ENCODE results near the gene HACD3. TPM values are rescaled to one million over a fixed set of nuclear protein-coding genes. Genes with fewer than 3 reads are reported as not detected.

HACD3 gene
- total and polyA plus RNA-seq, 2 donors (not counting 1 experiment from before 2014, with no cell fraction given) = 80.7 to 95.6 TPM

- Histone ChIP-seq H3K9me3 (ENCODE audit: control insufficient read depth, insufficient read depth, low read depth, low read length) (no peaks in the 10 kb centered on the region), H3K9ac (ENCODE audit: insufficient read depth, low read length) (peak within 1 kb of the TSS; percentile 95), H3K4me1 (ENCODE audit: control insufficient read depth, extremely low read depth, insufficient read depth, low read length) (peaks cover 6% of the 10 kb centered on the region), H3K36me3 (ENCODE audit: control insufficient read depth, insufficient read depth, low read length) (no peaks in the 10 kb centered on the region), H3K4me3 (replicated peaks in 1 of 4; ENCODE audit: control extremely low read depth in 1 of 4, insufficient read depth in 1 of 4, low read depth in 3 of 4, low read length in 4 of 4) (peak within 1 kb of the TSS; percentile 94 to 99 (median 98)), H2AFZ (ENCODE audit: low read length) (peak within 1 kb of the TSS; percentile 92), H3K27me3 (ENCODE audit: control insufficient read depth, insufficient read depth, low read length) (no peaks in the 10 kb centered on the region), H3K79me2 (ENCODE audit: control insufficient read depth, insufficient read depth, low read length) (peaks cover 35% of the 10 kb centered on the region), H3K27ac (ENCODE audit: insufficient read depth, low read length) (peak within 1 kb of the TSS; percentile 91), H4K20me1 (ENCODE audit: control insufficient read depth, extremely low read depth, insufficient read depth, low read length) (no peaks in the 10 kb centered on the region), H3K4me2 (ENCODE audit: extremely low read depth, insufficient read depth, low read length) (peak within 1 kb of the TSS; percentile 95)
- no peak for TF ChIP-seq EZH2 (IDR thresholded peaks at IDR 0.05; ENCODE audit: low read length, missing control alignments)
- TF ChIP-seq, protein P1, sequence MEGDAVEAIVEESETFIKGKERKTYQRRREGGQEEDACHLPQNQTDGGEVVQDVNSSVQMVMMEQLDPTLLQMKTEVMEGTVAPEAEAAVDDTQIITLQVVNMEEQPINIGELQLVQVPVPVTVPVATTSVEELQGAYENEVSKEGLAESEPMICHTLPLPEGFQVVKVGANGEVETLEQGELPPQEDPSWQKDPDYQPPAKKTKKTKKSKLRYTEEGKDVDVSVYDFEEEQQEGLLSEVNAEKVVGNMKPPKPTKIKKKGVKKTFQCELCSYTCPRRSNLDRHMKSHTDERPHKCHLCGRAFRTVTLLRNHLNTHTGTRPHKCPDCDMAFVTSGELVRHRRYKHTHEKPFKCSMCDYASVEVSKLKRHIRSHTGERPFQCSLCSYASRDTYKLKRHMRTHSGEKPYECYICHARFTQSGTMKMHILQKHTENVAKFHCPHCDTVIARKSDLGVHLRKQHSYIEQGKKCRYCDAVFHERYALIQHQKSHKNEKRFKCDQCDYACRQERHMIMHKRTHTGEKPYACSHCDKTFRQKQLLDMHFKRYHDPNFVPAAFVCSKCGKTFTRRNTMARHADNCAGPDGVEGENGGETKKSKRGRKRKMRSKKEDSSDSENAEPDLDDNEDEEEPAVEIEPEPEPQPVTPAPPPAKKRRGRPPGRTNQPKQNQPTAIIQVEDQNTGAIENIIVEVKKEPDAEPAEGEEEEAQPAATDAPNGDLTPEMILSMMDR (conservative IDR thresholded peaks at IDR 0.05 in 1 of 2, IDR thresholded peaks at IDR 0.05 in 1 of 2; ENCODE audit: low read depth in 1 of 2, low read length in 2 of 2) = peak; percentile 79 to 93
- DNase-seq (ENCODE audit: low read depth in 2 of 2) = peak; percentile 95
These were observed 13.0 kb upstream of the HACD3 start, which contains the start of gene DPP8 for GRCh38 chr15:65516997-65517865. TSS of gene DPP8 (minus strand) at chr15:65517689. CDS start at chr15:65512553, 5,136 bp downstream.

GRCh38 chr15:65517866-65518207, 12.4 kb upstream of the HACD3 start:
- Histone ChIP-seq H3K4me3 (replicated peaks in 1 of 4; ENCODE audit: control extremely low read depth in 1 of 4, insufficient read depth in 1 of 4, low read depth in 3 of 4, low read length in 4 of 4) (peak overlapping the region in 3 of 4 experiments; percentile 94 to 99 (median 97)), H3K27ac (ENCODE audit: insufficient read depth, low read length) (peak overlapping the region; percentile 20), H3K4me1 (ENCODE audit: control insufficient read depth, extremely low read depth, insufficient read depth, low read length) (peaks cover 6% of the 10 kb centered on the region), H3K9me3 (ENCODE audit: control insufficient read depth, insufficient read depth, low read depth, low read length) (no peaks in the 10 kb centered on the region), H3K27me3 (ENCODE audit: control insufficient read depth, insufficient read depth, low read length) (no peaks in the 10 kb centered on the region), H3K36me3 (ENCODE audit: control insufficient read depth, insufficient read depth, low read length) (no peaks in the 10 kb centered on the region), H2AFZ (ENCODE audit: low read length) (peak overlapping the region; percentile 92), H3K79me2 (ENCODE audit: control insufficient read depth, insufficient read depth, low read length) (peaks cover 34% of the 10 kb centered on the region), H3K9ac (ENCODE audit: insufficient read depth, low read length) (no peak overlapping the region), H4K20me1 (ENCODE audit: control insufficient read depth, extremely low read depth, insufficient read depth, low read length) (no peaks in the 10 kb centered on the region), H3K4me2 (ENCODE audit: extremely low read depth, insufficient read depth, low read length) (peak overlapping the region; percentile 78)
- no peak for DNase-seq (ENCODE audit: low read depth in 2 of 2)
- TF ChIP-seq, protein P1 (conservative IDR thresholded peaks at IDR 0.05 in 1 of 2, IDR thresholded peaks at IDR 0.05 in 1 of 2; ENCODE audit: low read depth in 1 of 2, low read length in 2 of 2) = no peak
- no peak for TF ChIP-seq EZH2 (IDR thresholded peaks at IDR 0.05; ENCODE audit: low read length, missing control alignments)

GRCh38 chr15:65518633-65519285, 11.5 kb upstream of the HACD3 start:
- no peaks in the 10 kb centered on the region for H3K36me3 ChIP-seq (ENCODE audit: control insufficient read depth, insufficient read depth, low read length)
- H3K4me3 ChIP-seq (replicated peaks in 1 of 4; ENCODE audit: control extremely low read depth in 1 of 4, insufficient read depth in 1 of 4, low read depth in 3 of 4, low read length in 4 of 4) = no peak overlapping the region
- H2AFZ ChIP-seq (ENCODE audit: low read length) = no peak overlapping the region
- no peaks in the 10 kb centered on the region for H3K27me3 ChIP-seq (ENCODE audit: control insufficient read depth, insufficient read depth, low read length)
- no peaks in the 10 kb centered on the region for H3K9me3 ChIP-seq (ENCODE audit: control insufficient read depth, insufficient read depth, low read depth, low read length)
- DNase-seq (ENCODE audit: low read depth in 2 of 2) = no peak
- H3K27ac ChIP-seq (ENCODE audit: insufficient read depth, low read length) = no peak overlapping the region
- H3K4me2 ChIP-seq (ENCODE audit: extremely low read depth, insufficient read depth, low read length) = no peak overlapping the region
- H3K9ac ChIP-seq (ENCODE audit: insufficient read depth, low read length) = no peak overlapping the region
- peaks cover 34% of the 10 kb centered on the region for H3K79me2 ChIP-seq (ENCODE audit: control insufficient read depth, insufficient read depth, low read length)
- peaks cover 6% of the 10 kb centered on the region for H3K4me1 ChIP-seq (ENCODE audit: control insufficient read depth, extremely low read depth, insufficient read depth, low read length)
- no peak for TF ChIP-seq EZH2 (IDR thresholded peaks at IDR 0.05; ENCODE audit: low read length, missing control alignments)
- TF ChIP-seq, protein P1 (conservative IDR thresholded peaks at IDR 0.05 in 1 of 2, IDR thresholded peaks at IDR 0.05 in 1 of 2; ENCODE audit: low read depth in 1 of 2, low read length in 2 of 2) = no peak
- H4K20me1 ChIP-seq (ENCODE audit: control insufficient read depth, extremely low read depth, insufficient read depth, low read length) = no peaks in the 10 kb centered on the region
